GM12878 (cell line): ENCODE results near the gene SUMF2. TPM values are rescaled to one million over a fixed set of nuclear protein-coding genes. Genes with fewer than 3 reads are reported as not detected.

Experiments
- ATF7 ChIP-seq: fragments of 450-650 bp; IDR thresholded peaks from 2 replicates; pipeline ENCODE4 v1.6.1; 2016; ENCODE audit warnings: low read depth, mild to moderate bottlenecking
- BCLAF1 ChIP-seq: fragments of 450-650 bp; IDR thresholded peaks from 2 replicates; pipeline ENCODE4 v1.6.1; 2017; ENCODE audit warnings: antibody characterized with exemption, mild to moderate bottlenecking, moderate library complexity
- BRCA1 ChIP-seq: IDR thresholded peaks from 2 replicates; pipeline ENCODE4 v1.6.1; 2011; ENCODE audit warnings: low read depth, low read length, improper control_type of control experiment
- CHD1 ChIP-seq: IDR thresholded peaks from 2 replicates; pipeline ENCODE4 v1.6.1; 2012; ENCODE audit warnings: low read depth, low read length, improper control_type of control experiment
- DPF2 ChIP-seq: fragments of 450-650 bp; IDR thresholded peaks from 2 replicates; pipeline ENCODE4 v1.6.1; 2017; ENCODE audit warnings: mild to moderate bottlenecking
- JUND ChIP-seq: IDR thresholded peaks from 2 replicates; pipeline ENCODE4 v1.6.1; 2012; ENCODE audit warnings: low read depth, mild to moderate bottlenecking, low read length, improper control_type of control experiment, moderate library complexity
- MEF2A ChIP-seq: IDR thresholded peaks from 2 replicates; pipeline ENCODE4 v1.6.1; 2011; ENCODE audit warnings: low read depth, mild to moderate bottlenecking, low read length, moderate library complexity; ENCODE audit not compliant: insufficient read depth
- NR2C2 ChIP-seq: IDR thresholded peaks from 2 replicates; pipeline ENCODE4 v1.6.1; 2011; ENCODE audit warnings: borderline replicate concordance, low read depth; ENCODE audit not compliant: control insufficient read depth, insufficient read length
- POLR2AphosphoS5 ChIP-seq: IDR thresholded peaks from 2 replicates; pipeline ENCODE4 v1.6.1; 2011; ENCODE audit warnings: mild to moderate bottlenecking, low read length, inconsistent platforms
- RAD21 ChIP-seq: IDR thresholded peaks from 2 replicates; pipeline ENCODE4 v1.6.1; 2011; ENCODE audit warnings: mild to moderate bottlenecking, low read depth, low read length, moderate library complexity; ENCODE audit not compliant: insufficient read depth
- SUPT20H ChIP-seq: IDR thresholded peaks from 2 replicates; pipeline ENCODE4 v1.6.1; 2011; ENCODE audit warnings: low read depth, mild to moderate bottlenecking, low read length, moderate library complexity, borderline replicate concordance; ENCODE audit not compliant: control insufficient read depth
- USF1 ChIP-seq: IDR thresholded peaks from 2 replicates; pipeline ENCODE4 v1.6.1; 2011; ENCODE audit warnings: borderline replicate concordance, low read depth, mild to moderate bottlenecking, moderate library complexity, mixed read lengths, low read length; ENCODE audit not compliant: insufficient read depth; ENCODE audit errors: extremely low read length
- ZNF274 ChIP-seq: IDR thresholded peaks from one replicate; pipeline ENCODE4 v1.8.0; 2011; ENCODE audit not compliant: insufficient read length, insufficient read depth
- polyA plus RNA-seq, 11 experiments: library from polyadenylated mRNA; depleted of rRNA in 4 of 11; unstranded in 6 of 11; stranded (reverse) in 5 of 11; fragments of >200 nt; fragmentation: Nextera tagmentation in 4 of 11; fragmentation: Illumina TruSeq in 1 of 11; extraction: Ambion mirVana in 4 of 11; extraction: Trizol in 1 of 11; gene quantifications; 1 replicate in 1 of 11; 2 replicates in 10 of 11; pipeline versions ENCODE4 v1.2.1 to v1.2.3, GENCODE V29; 2011 to 2016; ENCODE audit warnings: inconsistent platforms in 2 of 11, missing spikeins in 2 of 11, low read depth in 1 of 11
- total RNA-seq, 4 experiments: library from RNA; depleted of rRNA in 3 of 4; stranded (reverse); fragments of >200 nt in 3 of 4; fragmentation: Illumina TruSeq in 1 of 4; extraction: Trizol in 1 of 4; gene quantifications; 2 replicates each; pipeline versions ENCODE4 v1.2.1 to v1.2.3, GENCODE V29; 2013 to 2021
- TF ChIP-seq, protein P1 (sequence below): fragments of 450-650 bp; IDR thresholded peaks from 2 replicates; pipeline ENCODE4 v1.6.1; 2014; ENCODE audit warnings: mild to moderate bottlenecking
- TF ChIP-seq, protein P2 (sequence below): IDR thresholded peaks from 2 replicates; pipeline ENCODE4 v1.6.1; 2011; ENCODE audit warnings: borderline replicate concordance, low read depth, mild to moderate bottlenecking, moderate library complexity, low read length; ENCODE audit not compliant: insufficient read depth, poor library complexity, severe bottlenecking
- TF ChIP-seq, protein P3 (sequence below): IDR thresholded peaks from 2 replicates; pipeline ENCODE4 v1.6.1; 2012; ENCODE audit warnings: improper control_type of control experiment, low read depth, low read length; ENCODE audit not compliant: insufficient replicate concordance

Gene SUMF2
- total and polyA plus RNA-seq, 10 of the 15 experiments (the other 5 are each of a cell fraction or from before 2014, with no cell fraction given), result 39.9 to 106 (median 71.7) TPM

- TF ChIP-seq, protein P1, sequence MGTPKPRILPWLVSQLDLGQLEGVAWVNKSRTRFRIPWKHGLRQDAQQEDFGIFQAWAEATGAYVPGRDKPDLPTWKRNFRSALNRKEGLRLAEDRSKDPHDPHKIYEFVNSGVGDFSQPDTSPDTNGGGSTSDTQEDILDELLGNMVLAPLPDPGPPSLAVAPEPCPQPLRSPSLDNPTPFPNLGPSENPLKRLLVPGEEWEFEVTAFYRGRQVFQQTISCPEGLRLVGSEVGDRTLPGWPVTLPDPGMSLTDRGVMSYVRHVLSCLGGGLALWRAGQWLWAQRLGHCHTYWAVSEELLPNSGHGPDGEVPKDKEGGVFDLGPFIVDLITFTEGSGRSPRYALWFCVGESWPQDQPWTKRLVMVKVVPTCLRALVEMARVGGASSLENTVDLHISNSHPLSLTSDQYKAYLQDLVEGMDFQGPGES, result peak; percentile 81
- TF ChIP-seq ZNF274, result no peak
- peak; percentile 56 for TF ChIP-seq USF1
- TF ChIP-seq, protein P2, sequence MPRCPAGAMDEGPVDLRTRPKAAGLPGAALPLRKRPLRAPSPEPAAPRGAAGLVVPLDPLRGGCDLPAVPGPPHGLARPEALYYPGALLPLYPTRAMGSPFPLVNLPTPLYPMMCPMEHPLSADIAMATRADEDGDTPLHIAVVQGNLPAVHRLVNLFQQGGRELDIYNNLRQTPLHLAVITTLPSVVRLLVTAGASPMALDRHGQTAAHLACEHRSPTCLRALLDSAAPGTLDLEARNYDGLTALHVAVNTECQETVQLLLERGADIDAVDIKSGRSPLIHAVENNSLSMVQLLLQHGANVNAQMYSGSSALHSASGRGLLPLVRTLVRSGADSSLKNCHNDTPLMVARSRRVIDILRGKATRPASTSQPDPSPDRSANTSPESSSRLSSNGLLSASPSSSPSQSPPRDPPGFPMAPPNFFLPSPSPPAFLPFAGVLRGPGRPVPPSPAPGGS, result no peak
- 0 out of 2 replicates have a peak, but pooled peaks have one; percentile 16 for TF ChIP-seq MEF2A
- TF ChIP-seq CHD1, result no peak
- TF ChIP-seq POLR2AphosphoS5, result peak; percentile 89
- TF ChIP-seq ATF7, result no peak; the same call in 1 of the 2 replicates
- TF ChIP-seq DPF2, result peak; percentile 94
- no peak for TF ChIP-seq SUPT20H
- no peak for TF ChIP-seq RAD21
- TF ChIP-seq BRCA1, result no peak
- TF ChIP-seq NR2C2, result no peak
- no peak for TF ChIP-seq BCLAF1
- TF ChIP-seq JUND, result no peak
- TF ChIP-seq, protein P3, sequence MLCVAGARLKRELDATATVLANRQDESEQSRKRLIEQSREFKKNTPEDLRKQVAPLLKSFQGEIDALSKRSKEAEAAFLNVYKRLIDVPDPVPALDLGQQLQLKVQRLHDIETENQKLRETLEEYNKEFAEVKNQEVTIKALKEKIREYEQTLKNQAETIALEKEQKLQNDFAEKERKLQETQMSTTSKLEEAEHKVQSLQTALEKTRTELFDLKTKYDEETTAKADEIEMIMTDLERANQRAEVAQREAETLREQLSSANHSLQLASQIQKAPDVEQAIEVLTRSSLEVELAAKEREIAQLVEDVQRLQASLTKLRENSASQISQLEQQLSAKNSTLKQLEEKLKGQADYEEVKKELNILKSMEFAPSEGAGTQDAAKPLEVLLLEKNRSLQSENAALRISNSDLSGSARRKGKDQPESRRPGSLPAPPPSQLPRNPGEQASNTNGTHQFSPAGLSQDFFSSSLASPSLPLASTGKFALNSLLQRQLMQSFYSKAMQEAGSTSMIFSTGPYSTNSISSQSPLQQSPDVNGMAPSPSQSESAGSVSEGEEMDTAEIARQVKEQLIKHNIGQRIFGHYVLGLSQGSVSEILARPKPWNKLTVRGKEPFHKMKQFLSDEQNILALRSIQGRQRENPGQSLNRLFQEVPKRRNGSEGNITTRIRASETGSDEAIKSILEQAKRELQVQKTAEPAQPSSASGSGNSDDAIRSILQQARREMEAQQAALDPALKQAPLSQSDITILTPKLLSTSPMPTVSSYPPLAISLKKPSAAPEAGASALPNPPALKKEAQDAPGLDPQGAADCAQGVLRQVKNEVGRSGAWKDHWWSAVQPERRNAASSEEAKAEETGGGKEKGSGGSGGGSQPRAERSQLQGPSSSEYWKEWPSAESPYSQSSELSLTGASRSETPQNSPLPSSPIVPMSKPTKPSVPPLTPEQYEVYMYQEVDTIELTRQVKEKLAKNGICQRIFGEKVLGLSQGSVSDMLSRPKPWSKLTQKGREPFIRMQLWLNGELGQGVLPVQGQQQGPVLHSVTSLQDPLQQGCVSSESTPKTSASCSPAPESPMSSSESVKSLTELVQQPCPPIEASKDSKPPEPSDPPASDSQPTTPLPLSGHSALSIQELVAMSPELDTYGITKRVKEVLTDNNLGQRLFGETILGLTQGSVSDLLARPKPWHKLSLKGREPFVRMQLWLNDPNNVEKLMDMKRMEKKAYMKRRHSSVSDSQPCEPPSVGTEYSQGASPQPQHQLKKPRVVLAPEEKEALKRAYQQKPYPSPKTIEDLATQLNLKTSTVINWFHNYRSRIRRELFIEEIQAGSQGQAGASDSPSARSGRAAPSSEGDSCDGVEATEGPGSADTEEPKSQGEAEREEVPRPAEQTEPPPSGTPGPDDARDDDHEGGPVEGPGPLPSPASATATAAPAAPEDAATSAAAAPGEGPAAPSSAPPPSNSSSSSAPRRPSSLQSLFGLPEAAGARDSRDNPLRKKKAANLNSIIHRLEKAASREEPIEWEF, result no peak
Measured at GRCh38 chr7:56106108-56107073, 42.3 kb downstream of the SUMF2 start, which contains the start of gene CHCHD2 (continued).
